Measurements from ENCODE around the gene TMEM144. TPM values are rescaled to one million over a fixed set of nuclear protein-coding genes. Genes with fewer than 3 reads are reported as not detected.
"Not testable (repeated sequence)": the region's sequence is repeated elsewhere in the genome, so short reads cannot be mapped to it uniquely, and the experiment has no call there.

The TMEM144 gene
- total RNA-seq, 1 donor from 2014 or later, result 25.5 TPM

DNA sequence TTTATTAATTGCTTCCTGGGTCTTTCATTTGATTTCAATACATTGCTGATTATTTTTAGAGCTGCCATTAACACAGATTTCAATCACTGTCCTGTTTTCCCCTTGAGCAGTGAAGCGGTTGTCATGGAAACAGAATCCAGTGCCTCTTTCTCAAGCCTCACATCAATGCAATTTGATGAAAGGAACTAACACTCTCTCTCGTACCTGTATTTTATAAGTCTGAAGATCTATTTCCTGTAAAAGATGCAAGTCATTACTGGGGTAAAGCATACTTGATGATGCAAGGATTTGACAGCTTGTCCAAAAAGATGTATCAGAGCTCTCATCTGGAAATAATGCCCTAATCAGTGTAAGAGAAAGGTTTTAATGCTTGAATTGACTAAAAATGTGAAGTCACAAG lies 19.6 kb upstream of the TMEM144 start:
- DNase-seq (ENCODE audit: low spot score), result no peak

DNA sequence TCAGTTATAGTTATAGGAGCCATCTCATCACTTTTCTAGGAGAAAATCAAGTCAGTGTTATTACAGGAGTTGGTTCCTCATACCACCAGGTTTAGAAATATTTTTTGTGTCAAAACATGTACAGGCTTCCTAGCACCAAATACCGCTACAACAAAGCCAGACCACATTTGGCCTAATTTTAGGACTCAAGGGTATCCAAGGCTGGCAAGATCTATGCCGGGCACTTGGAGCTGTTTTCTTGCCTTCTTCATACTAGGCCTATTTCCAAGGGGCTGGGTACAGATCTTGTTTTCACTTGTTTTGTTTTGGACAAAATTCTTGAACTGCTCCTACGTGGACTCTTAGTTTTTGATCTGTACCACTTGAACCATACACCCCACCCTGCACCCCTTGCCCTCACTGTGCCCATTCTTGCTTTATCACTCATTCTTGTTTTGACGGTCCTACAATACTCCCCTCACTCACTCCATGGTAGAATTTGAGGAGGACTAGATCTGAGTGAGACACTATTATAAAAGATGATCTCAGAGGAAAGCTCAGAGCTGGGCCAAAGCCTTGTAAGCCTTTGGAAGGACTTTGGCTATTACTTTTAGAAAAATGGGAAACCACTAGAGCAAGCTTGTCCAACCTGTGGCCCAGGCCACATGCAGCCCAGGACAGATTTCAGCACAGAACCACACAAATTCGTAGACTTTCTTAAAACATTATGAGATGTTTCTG lies 17.7 kb upstream of the TMEM144 start:
- DNase-seq (ENCODE audit: low spot score), result no peak

DNA sequence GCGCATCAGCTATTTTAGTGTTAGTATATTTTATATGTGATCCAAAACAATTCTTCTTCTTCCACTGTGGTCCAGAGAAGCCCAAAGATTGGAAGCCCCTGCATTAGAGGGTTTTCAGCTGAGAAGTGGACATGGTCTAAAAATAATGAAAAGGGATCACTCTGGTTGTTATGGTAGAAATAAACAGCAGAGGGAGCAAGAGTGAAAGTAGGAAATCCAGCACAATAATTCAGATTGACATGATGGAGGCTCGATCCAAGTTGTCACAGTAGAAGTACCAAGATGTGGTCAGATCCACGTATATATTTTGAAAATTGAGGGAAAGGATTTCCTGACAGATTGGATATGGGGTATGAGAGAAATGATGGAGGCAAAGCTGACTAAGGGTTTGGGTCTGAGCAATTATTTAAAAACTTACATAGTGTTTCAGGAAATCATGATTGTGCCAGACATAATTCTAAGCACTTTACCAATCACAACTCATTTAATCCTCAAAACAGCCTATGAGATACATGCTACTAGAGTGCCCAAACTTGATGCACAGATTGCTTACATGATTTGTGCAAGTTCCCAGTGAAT lies 17.0 kb upstream of the TMEM144 start:
- no peak for DNase-seq (ENCODE audit: low spot score)

DNA sequence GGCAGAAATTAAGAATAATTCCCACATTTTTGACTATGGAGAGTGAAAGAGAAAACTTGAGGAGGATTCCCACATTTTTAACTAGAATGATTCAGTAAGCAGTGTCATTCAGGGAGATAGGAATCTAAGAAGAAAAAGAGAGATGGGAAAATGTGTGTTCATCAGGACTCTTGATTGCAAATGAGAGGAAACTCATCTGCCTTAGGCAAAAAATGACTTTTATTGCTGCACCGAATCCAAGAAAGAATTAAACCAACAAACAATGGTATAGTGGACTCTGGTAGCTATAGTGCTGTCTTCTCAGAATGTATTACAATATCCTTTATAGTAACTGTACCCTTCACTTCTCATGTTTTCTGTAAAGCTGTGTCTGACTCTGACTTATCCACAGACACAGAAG lies 15.0 kb upstream of the TMEM144 start:
- DNase-seq (ENCODE audit: low spot score), result no peak

DNA sequence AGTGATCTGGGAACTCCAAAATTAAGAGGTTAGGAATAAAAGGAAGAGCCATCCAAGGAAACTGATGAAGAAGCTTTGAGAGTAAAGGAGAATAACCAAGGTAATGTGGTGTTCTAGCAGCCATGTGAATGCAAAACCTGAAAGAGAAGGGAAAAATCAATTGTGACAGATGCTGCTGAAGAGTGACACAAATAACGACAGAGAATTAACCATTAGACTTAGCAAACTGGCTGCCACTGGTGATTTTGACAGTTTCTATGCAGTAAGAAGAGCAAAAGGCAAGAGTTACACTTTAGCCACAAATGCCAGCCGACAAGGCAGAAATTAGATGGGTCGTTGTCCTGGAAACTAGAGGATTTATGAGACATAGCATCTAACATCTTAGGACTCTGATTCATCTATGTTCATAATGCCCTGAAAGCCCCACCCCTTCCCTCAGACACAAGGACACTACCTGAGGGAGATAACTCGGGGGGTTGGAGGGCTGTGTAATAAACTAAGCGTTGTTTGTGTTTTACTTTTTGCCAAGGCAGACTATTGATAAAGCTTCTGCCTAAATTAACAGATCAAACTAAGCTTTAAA lies 13.0 kb upstream of the TMEM144 start:
- no peak for DNase-seq (ENCODE audit: low spot score)

DNA sequence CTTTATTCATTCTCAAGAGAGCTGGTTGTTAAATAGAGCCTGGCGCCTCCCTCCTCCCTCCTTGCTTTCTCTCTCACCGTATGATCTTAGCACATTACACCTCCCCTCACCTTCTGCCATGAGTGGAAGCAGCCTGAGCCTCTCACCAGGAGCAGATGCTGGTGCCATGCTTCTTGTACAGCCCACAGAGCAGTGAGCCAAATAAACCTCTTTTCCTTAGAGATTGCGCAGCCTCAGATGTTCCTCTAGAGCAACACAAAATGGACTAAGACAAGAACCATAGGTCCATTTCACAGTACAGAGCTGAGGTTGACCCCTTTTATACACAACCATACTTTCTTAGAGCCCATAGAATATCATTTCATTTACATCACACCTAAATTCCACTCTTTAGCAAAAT lies 10.1 kb upstream of the TMEM144 start:
- DNase-seq (ENCODE audit: low spot score), result no peak

DNA sequence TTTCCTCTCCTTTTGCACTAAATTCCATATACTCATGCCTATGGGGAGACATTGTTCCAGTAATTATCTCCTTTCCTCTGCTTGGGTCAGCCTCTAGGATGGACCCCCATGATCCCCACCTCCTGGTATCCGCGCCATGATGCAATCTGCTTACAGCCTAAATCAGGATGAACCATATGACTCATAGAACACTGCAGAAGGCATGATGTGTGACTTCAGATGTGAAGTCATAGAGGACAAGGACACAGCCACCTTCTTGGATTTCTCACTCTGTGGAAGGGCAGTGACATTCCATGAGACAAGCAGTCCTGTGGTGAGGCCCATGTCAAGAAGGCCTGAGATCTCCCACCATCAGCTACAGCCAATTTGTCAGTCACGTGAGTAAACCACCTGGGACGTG lies 9.0 kb upstream of the TMEM144 start:
- no peak for DNase-seq (ENCODE audit: low spot score)

DNA sequence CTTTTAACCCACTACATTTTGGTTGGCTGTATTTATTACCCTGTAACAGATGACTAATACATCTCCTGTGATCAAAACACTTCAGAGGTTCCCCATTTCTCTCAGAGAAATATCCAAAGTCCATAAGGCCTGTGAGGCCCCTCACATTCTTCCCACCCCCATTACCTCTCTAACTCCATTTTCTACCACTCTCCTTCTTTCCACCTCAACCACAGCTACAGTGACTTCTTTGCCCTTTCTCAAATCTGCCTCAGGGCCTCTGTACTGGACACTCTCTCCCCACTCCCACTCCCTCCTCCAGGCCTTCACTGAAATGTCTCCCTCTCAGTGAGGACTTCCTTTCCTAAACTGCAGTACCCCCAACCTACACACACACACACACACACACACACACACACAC lies 8.4 kb upstream of the TMEM144 start:
- no peak for DNase-seq (ENCODE audit: low spot score)

DNA sequence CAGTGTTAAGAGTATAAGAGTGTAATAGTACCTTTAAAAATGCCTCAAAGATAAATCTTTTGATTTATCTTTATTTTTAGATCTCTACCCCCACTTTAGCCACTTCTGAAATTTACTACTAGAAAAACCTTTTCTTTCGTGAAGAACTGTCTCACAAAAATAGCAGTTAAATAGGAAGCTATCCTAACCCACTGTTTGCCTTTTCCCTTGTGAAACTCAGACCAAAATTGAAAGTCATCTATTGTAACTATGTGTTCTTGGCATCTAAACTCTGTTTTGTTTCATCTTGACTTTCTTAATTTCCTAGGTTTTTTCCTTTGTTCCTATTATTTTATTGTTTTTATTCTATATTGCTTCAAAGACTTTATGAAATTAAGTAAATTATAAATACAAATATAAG lies 7.8 kb upstream of the TMEM144 start:
- DNase-seq (ENCODE audit: low spot score), result no peak

DNA sequence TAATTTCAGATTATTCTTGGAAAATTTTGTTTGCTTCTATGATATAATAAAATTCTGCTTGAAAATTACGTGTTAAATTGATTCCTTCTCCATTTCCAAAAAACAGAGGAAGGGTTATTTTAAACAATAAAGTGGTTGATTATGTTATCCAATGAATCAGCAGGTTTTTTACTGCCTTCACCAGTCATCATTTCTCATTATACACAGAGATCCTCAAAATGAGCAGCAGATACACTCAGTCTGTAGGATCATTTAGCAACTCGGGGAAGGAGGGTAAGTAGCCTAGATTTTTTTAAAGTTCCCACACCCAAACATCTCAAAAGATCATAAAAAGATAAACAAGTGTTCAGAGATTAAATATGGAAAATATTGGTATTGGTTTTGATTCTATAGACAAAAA lies 6.8 kb upstream of the TMEM144 start:
- no peak for DNase-seq (ENCODE audit: low spot score)

DNA sequence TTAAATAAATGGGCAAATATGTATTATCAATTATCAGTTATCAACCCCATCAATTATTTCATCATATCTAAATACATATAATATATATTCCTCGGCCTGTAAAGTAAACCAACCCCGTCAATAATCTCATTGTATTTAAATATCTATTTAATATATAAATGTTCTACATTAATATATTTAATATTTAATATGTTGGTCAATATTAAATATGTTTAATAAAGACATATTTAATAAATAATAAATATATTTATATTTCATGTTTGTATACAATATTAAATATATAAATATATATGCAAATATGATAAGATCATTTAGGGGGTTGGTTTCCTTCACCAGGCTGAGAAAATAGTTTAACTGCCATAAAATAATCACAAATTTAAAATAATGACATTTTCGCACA lies 6.4 kb upstream of the TMEM144 start:
- DNase-seq (ENCODE audit: low spot score), result no peak

DNA sequence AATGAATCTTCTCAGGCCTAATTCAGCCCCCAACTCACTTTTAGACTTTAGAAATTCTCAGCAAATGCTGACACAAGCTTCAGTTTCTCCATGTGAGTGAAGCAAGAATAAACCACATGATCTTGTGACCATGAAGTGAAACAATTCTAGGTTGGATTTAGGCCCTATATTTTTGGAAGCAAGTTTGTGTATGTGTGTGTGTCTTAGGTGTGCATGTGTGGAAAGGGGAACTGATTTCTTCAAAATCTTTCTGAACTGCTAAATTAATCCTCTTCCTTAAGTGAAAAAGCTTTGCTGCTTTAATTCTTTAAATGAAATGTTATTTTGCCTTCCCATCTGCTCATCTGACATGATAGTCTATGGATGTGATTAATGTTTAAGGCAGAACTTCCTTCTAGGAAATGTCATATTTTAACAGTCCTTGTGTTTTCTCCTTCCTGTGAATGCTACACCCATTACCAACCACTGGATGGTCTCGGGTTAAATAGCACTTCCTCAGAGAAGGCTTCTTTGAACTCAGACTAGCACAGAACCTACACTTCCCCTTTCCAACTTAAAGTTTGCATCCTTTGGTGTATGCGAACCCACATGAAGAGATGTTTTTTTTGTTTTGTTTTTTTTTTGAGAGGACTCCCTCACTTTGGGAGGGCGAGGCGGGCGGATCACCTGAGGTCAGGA lies 1.2 kb upstream of the TMEM144 start:
- DNase-seq (ENCODE audit: low spot score), result peak; percentile 34

DNA sequence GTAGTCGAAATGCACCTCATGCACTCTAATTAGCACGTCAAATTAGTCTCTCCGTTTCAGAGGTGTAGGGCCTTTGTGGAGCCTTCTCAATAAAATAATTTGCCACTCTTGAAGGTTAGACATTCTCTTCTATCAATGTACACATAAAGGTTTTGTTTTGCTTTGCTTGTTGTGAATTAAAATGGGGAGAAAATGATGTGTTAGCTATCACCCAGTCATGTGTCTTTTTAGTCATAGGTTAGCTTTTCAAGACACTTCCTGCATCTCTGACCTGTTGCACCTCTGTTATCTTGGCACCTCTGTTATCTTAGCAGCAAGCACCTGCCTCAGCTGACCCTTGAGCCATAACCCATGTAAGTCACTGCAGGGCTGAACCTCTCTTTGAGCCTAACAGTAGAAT lies 936 bp downstream of the TMEM144 start:
- DNase-seq (ENCODE audit: low spot score), result no peak

DNA sequence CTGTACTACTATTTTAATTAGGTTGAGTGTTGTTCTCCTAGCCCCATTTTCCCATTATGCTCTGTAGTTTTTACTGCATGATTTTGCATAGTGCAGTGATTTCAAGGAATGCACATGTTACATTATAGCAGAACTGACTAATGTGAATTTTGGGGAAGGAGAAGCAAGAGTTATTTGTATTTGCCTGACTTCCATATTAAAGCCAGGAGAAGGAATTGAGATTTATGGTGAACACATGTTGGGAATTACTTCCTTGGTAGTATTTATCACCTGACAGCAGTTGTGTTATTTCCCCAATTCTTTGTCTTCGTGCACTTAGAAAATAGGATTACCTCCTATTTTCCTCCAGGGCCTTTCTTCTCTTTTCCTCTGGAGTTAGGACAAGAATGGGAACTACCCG lies 3.2 kb downstream of the TMEM144 start:
- DNase-seq (ENCODE audit: low spot score), result no peak

DNA sequence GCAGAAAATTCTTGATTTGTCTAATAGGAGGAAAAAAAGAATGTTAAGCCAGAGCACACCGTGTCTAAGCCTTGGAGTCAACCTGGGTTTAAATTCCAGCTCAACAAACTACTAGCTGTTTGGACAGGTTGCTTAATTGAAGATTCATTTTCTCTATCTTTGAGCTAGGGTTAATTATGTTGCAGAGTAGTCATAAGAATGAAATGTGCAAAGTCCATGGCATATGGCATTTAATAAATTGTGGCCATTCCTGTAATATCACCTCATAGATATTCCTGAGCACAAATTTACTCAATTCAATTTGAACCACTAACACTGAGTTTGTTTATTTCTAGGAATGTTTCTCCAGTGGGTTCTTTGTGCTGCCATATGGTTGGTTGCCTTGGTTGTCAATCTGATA lies 4.6 kb downstream of the TMEM144 start:
- DNase-seq (ENCODE audit: low spot score), result no peak

DNA sequence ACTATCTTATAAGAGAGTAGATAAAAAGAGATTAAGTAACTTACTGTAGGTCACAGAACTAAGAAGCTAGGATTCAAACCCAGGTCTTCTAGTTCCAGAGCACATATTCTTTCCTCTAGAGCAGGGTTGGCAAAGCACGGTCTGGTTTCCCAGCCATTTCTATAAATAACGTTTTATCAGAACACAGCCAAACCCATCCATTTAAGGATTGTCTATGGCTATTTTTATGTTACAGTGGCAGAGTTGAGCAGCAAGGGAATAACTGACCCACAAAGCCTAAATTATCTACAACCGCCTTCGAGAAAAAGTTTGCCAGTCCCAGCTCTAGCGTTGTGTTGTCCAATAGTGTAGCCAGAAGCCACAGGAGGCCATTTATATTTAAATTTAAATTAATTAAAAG lies 7.5 kb downstream of the TMEM144 start:
- peak; percentile 6 for DNase-seq (ENCODE audit: low spot score)

DNA sequence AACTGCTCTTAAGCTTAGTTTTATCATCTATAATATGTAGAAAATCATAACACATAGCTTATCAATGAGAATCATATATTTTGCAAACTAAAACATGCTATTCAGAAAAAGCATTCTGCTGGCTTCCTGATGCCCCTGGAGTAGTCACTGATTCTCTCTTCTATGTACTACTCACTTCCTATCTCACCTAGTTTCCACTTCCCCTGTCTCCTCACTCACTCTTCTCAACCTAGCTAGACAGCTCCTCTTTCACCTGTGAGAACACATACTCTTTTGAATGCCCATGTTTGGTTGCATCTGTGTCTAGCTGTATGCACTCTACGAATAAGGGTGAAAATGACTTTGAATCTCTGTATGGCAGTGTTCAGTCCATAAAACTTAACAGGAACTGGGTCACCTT lies 9.3 kb downstream of the TMEM144 start:
- no peak for DNase-seq (ENCODE audit: low spot score)

DNA sequence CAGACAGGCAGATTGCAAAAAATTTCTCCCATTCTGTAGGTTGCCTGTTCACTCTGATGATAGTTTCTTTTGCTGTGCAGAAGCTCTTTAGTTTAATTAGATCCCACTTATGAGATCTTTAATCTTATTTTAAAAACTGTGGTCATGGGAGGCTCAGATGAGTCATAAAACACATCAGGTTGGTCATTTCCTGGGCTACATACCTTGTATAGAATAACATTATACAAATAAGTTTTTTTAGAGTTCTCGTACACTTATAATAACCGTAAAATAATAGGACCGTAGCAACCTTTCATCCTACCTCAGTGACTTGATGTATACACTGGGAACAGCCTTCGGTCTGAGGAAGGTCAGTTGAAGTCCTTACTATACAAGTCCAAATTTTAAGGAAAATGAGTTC lies 14.0 kb downstream of the TMEM144 start:
- DNase-seq (ENCODE audit: low spot score), result not testable (repeated sequence)

DNA sequence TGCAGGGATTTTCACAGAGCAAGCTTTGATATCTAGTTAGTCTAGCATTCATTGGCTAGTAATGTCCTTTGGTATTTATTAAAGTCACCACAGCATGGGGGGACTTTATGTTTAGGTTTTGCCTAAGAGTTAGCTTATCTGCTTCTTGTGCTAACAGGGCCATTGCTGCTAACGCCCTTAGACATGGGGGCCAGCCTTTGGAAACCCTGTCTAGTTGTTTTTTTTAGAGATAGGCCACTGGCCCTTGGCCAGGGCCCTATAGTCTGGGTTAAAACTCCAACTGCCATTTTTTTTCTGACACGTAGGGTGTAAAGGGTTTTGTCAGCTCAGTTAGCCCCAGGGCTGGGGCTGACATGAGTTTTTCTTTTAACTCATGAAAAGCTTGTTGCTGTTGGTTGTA lies 14.7 kb downstream of the TMEM144 start:
- DNase-seq (ENCODE audit: low spot score), result not testable (repeated sequence)

DNA sequence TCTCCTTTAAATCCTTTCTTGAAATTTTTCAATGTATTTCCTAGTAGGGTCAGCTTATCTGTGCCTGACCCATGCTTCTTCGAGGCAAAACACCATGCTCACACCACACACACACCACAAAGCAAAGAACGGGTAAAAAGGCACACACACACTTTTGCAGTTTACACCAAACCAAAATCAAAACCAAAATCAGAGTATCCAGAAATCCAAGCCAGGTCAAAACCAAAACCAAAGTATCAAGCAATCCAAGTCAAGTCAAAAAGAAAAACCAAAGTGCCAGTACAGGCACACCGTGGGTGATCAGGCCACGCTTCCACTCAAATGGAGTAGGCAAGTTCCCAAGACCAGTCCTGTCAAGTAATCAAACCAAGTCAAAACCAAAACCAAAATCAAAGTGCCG lies 17.6 kb downstream of the TMEM144 start:
- not testable (repeated sequence) for DNase-seq (ENCODE audit: low spot score)

DNA sequence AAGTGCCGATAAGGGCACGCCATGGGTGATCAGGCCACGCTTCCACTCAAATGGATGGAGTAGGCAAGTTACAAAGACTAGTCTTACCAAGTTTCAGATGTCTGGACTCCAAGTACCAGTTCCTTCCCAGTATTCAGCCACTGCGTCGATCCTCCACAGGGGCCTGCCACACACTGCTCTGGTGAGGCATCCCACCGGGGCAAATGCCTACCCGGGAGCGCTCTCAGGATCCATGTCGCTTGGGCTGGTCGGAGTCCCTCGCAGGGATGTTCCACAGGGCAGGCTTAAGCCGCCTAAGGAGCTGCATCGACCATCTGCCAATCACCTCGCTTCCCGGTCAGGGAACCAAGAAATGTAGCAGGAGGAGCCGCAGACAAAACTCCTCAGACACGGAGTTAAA lies 18.1 kb downstream of the TMEM144 start:
- DNase-seq (ENCODE audit: low spot score), result not testable (repeated sequence)

DNA sequence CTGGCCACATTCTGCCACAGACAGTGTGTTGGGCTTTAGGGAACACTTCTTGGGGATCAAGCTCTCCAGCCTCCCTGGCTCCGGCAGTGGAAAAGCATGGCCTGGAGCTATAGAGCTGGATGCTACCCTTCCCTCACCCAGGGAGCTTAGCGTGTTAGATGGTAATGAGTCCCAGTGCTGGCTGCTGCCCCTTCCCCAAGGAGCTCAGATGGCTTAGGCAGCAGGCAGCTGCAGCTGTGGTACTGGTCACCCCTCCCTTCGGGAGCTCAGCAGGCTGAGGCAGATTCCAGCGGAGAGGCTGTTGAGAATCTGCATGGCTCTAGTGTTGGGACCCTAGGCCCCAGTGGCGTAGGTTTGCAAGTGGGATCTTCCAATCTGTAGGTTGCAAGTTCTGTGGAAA lies 19.5 kb downstream of the TMEM144 start:
- DNase-seq (ENCODE audit: low spot score), result no peak

DNA sequence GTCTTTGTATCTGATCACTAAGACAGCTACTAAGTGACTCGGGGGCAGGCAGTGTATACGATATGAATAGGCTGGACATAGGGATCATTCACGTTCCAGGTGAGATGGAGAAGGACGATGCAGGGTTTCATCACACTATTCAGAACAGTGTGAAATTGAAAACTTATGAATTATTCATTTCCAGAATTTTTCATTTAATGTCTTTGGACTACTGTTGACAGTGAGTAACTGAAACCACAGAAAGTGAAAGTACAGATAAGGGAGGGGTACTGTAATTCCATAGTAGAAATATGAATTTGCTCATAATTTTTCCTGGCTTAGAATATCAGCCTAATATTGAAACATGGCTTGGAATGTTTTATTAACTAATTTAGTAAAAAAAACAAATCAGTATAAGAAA lies 24.4 kb downstream of the TMEM144 start:
- DNase-seq (ENCODE audit: low spot score), result no peak

Measured in umbilical cord (tissue), 2 donors.